ENCODE measurements around the gene MN1.

Gene MN1

DNA sequence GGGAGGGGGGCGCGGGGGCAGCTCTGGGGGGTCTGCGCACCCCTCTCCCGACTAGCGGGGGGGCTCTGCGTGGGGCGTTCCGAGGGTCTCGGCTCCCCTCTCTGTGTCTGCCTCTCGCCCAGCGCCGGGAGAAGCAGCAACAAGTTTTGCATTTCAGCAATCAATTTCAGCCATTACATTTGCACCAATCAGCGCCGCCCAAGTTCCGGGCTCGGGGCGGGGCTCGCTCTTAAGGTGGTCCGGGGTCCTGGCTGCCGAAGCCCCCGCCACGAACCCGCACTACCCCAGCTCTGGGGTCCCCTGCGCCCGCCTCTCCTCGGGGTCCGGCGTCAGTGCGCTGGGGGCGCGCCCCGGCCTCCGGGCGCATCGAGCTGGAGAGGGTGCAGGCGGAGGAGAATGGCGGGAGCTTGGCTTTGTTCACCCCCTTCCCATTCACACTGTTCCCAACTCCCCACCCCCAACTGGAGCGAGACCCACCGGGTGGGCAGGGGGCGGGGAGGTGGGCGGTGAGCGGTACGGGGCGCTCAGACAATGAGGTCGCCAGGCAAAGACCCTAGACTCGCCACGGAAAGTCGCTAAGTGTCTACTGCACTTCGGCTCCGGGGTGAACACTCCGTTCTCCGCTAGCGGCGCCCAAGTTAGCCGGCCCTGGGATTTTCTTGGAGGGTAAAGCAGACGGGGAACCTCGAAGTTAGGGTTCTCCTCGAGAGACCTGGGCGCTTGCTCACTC lies at the start of gene MN1:
Gene MN1, minus strand, starts transcription at position 141 of the 730 bp plus-strand sequence. CDS start 1,213 bp downstream, outside the sequence.
- DNase-seq: peak; percentile 20 to 56

DNA sequence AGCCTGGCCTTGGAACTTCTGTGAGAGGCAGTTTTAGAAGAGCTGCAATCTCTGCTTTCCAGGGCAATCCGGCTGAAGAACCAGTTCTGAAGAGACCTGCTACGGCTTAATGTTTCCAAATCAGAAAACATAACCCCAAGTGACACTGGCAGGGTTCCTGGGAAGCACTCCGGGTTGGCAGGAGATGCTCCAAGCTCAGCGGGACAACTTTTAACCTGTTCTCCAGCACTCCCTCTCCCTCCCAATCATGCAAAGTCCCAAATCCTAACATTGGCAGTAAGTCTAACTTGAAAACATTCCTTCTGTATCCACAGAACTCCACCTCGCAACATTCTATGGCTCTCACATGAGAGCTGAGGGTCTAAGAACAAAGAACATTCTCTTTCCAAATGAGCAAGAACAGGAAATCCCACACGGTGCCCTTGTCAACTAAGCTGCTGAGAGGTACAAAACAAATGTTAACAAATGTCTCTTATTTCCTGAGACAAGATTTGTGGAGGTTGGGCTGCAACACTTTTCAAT lies 48.5 kb upstream of the MN1 start:
- DNase-seq: no peak

DNA sequence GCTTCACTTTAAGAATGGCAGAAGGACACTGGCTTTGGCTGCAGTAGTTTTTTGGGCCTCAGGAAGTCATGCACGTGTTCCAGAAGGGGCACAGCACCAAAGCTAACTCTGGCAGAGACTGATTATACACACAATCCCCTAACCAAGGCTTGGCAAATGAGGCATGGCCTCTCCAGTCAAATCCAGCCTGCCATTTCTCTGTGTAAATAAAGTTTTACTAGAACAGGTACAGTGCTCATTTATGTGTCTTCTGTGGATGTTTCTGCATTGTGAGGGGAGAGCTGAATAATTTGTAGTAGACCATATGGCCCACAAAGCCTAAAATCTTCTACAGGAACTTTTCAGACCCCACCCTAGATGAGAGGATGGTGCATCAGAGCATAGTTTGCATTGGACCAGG lies 46.4 kb upstream of the MN1 start:
- DNase-seq: no peak

DNA sequence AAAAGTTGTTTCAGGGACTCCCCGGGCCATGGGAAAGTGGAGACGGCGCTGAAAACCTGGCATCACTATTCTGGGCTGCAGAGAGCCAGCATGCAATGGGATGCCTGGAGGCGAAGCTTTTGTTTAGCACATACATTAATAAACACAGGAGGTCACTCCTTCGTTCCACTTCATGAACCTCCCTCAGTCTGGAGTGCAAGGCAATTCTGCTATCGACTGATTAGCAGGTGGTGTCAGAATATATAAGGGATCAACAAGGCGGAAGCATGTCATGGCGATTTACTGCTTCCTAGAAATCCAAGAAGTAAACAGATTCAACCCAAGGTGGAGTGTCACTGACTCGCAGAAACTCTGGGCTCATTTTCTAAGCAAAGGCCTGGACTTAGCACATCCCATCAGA lies 45.4 kb upstream of the MN1 start:
- DNase-seq: no peak

DNA sequence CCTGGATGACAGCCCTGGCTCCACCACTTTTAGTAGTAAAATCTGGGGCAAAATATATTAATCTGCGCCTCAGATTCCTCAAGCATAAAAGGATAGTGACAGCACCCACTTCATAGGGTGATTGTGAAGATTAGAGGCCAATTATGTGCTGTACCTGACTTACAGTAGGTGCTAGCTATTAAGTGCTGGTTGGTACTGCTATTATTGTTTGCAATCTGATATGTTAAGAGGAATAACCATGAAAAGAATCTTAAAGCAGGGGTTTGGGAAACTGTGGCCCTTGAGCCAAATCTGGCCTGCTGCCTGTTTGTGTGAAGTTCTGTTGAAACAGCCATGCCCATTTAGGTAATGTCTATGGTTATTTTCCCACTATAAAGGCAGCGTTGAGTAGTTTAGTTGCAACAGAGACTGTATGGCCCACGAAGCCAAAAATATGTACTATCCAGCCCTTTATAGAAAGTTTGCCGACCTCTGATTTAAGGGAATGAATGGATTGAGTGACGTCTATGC lies 44.7 kb upstream of the MN1 start:
- no peak for DNase-seq

DNA sequence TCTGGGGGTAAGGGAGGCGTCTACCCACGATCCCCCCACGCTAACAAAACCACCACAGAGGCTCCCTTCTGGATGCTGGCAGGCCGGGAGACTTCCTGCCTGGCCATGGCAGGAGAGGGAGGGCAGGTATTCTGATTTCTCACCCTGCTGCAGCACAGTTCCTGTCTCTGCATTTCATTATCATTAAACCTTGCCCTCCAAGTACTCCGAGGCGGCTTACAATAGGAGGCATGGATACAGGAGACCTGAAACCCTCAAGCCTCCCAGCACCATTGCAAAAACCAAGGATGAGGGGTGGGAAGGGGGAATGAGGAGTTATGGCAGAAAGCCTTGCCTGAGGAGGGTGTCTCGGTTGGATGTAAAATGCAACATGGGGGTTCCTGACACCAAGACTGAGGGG lies 44.1 kb upstream of the MN1 start:
- no peak for DNase-seq

DNA sequence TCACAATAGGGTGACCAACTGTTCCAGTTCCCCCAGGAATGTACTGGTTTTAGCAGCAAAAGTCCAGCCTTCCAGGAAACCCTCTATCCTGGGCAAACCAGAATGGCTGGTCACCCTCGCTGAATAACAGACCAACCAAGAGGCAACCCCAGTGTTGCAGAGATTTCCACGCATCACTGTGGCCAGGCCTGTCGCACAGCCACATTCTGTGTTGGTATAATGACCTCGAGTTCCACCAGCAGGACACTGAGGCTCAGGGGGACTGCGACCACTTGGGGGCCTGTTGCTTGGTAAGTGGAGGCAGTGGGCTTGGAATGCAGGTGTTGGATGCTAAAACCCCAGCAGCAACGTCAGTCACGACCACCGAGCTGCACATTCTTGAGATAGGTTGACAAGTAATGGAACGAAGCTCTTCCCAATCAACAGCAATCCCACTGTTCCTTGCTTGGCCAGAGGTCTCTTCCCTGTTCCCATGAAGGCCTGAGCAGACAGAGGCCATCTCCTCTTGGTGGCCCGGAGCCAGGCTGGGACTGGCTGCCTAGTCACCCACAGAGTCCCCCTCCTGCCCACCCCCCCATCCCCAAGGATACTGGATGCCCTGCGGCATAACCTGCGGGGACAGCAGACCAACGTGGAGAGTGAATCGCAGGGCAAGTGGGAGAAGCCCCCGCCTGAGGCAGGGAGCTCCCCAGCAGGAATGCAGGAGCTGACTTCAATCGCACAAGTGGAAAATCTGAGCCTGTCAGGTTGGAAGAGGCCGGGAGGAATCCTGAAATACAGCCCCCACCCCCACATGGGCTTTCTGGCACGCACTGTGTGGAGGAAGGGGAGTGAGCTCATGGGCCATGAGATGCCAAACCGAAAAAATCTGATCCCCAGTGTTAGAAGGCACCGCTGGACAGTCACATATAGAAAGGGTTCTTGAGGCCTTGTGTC lies 43.4 kb upstream of the MN1 start:
- DNase-seq: no peak

DNA sequence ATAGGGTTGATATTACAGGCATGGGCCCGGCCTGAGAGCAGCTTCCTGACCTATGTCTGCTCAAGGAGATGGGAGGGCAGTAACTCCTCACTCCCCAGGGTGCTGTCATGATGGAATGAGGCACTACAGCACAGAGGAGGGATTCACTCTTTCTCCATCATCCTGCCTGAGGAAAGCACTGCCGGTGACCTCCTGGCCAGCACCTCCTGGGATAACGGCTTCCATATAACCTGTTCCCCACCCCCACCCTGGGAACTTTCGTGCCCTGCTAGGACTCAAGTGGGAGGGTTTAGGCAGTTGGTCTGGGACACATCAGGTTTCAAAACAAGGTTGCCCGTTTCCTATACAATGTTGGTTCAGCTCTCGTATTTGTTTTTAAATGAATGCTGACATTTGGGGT lies 42.7 kb upstream of the MN1 start:
- DNase-seq: no peak

DNA sequence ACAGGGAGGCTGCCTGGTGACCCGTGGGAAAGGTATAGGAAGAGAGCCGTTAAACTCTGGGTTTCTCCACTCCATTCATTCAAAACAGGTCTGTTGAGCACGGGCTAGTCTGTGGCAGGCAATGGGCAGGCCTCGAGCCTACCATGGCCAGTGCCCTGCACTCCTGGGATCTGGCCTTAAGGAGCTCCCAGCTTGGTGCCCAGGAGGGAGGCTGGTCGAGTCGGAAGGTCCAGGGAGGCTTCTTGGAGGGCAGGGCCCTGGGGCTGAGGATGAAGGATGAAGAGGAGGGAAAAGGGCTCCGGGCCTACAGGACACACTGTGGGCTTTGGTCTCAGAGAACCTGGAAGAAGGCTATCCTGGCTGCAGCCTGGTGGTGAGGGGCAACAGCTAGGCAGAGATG lies 41.9 kb upstream of the MN1 start:
- no peak for DNase-seq

DNA sequence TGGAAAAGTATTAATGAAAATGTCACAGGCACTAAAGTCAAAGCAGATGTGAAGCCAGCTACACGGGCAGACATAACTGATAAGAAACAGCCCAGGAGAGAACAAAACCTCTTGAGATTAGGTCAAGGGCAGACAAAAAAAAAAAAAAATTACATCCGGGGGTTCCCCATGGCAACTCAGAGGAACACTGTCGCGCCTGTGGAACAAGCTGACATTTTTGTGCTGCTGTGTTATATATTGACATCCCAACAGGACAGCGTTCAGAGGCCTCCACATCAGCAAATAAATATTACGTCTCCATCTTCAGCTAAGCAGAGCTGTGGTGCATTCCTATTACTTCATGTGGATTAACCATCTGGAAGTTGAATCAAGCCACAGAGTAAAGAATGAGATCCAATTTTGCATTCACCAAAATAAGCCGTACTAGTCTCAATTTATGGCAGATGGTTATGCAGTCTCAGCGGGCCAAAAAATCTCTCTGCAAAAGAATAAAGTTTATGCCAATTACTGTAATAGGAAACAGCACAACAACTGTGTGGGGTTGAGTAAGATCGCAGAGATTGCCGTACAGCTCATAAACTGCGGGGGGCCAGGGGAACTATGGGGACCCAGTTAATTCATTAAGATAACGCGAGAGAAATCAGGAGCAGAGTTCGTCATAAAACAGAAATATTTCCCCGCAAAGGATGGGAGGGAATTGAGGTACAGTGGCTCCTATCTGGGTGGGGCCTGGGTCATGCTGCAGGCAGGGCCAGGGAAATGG lies 41.3 kb upstream of the MN1 start:
- no peak for DNase-seq

DNA sequence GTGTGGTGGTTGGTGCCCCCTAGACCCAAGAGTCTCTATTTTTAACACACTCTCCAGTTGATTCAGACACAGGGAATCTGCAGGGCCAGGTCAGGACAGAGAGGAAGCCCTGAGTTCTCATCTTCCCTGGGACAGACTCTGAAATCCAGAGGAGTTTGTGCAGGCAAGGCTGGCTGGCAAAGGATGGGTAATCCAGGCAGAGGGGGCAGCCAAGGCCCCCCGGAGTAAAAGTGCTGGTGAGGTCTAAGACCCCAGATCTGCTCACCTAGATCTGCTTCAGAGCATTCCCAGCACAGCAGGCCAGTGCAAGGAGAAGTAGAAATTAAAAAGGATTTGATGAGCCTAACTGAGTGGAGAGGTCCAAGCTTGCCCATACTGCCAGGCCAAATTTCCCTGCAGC lies 40.6 kb upstream of the MN1 start:
- DNase-seq: no peak

DNA sequence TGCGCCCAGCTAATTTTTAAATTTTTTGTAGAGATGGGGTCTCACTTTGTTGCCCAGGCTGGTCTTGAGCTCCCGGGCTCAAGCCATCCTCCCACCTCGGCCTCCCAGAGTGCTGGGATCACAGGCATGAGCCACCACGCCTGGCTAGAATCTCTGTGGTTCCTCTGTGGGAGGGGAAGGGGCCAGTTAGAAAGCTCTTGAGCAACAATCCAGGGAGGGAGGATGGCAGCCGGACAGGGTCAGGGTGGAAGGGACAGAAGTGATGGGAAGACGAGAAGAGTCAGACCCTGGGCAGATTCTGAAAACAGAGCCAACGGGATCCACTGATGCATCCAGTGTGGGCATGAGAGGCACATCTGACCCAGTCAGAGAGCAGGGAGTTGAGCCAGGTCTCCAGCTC lies 38.9 kb upstream of the MN1 start:
- no peak for DNase-seq

DNA sequence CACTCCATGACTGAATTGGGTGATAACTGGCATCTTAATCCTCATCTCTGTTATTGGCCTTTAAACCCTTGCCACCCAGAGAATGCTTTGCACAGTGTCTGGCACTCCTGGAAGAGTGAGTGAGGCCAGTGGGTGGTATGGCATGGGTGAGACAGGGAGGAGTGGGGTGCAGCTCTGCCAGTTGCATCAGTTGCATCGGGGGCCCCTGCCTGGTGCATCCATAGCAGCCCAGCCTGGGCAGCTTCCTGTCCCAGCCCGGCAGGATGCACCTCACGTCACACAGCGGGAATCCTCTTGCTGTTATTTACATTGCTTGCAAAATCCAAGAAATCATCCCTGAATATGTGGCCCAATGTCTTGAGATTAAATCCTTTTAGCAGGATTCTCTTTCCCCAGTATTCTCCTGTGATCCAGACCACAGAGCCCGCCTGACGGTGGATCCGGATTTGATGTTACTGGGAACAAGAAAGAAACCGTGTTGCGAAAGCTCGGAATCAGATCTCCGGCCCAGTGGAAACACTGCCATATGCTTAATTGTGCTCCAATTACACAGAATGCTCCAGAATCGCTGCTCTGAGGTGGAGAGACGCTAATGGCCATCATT lies 37.6 kb upstream of the MN1 start:
- no peak for DNase-seq

DNA sequence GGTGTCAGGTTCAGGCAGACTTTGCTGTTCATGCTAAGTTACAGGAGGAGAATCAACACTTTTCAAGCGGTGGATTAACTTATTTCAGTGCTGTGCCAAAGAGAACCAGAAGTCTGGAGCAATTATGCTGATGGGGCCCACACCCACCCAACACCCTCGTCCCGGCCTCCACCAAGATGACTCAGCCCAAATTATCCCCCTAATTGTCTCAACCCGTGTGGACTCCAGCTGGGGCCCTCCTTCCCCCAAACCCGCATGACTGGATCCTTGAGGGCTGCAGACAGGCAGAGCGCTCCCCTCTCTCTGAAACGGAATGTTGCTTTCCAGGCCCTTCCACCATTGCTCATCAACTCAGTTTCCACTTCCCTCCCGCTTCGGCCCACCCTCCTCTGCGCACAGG lies 34.6 kb upstream of the MN1 start:
- DNase-seq: no peak

DNA sequence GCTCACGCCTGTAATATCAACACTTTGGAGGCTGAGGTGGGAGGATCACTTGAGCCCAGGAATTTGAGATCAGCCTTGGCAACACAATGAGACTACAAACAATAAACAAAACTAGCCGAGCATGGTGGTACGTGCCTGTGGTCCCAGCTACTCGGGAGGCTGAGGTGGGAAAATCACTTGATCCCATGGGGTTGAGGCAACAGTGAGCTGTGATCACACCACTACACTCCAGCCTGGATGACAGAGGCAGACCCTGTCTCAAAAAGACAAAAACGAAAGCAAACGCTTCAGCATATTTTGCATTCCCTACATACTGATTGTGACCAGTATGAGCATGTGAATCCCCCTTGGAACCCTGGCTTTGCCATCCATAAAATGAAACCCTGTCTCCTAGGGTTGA lies 33.9 kb upstream of the MN1 start:
- DNase-seq: no peak

DNA sequence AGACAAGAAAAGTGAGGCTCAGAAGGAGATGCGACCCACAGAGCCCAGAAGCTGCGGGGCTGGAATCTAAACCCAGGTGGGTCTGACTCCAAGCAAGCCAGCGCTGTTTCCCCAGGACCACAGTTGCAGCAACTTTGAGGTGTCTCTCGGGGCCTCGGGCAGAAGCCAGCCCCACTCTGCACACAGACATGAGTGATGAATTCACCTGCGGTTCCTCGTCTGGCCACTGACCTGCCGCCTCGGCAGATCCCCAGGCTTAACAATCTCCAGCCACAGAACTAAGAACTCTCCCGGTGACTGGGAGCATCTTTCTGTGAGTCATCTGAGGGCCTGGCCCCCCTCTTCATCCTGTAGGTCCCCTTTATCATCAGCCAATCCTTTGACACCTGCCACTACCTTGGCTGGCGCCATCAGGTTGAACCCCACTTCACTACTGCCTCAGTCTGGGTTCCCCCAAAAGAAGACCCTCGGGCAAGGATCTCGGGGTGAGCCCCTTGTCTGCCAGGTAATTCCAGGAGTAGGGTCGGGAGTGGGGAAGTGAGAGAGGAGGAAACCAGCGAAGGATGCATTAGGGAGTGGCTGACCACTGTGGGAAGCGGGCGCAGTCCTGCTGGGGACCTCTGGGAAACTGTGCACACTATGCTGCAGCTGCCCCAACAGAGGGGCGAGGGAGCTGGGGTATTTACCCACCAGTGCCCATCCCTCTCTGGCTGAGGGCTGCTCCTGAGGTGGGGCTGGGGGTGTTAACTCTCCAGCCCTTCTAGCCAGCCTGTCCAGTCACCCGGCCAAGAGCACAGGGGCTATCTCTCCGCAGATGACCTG lies 33.0 kb upstream of the MN1 start:
- DNase-seq: no peak

DNA sequence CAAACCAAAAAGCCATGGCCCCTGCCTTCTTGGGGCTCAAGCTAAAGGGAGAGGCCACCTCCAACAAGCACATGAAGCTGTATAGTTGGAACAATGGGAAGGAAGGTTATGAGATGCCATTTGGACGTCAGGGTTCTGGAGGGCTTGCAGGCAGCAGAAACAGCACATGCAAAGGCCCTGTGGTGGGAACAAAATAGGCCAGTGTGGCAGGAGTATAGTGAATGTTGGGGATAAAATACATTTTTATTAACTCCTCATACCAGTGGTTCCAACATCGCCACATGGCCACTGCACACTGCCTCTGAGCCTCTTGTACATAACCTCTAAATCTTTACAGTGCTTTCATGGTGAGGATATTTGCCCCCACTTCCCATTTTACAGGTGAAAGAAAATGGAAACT lies 32.2 kb upstream of the MN1 start:
- no peak for DNase-seq

DNA sequence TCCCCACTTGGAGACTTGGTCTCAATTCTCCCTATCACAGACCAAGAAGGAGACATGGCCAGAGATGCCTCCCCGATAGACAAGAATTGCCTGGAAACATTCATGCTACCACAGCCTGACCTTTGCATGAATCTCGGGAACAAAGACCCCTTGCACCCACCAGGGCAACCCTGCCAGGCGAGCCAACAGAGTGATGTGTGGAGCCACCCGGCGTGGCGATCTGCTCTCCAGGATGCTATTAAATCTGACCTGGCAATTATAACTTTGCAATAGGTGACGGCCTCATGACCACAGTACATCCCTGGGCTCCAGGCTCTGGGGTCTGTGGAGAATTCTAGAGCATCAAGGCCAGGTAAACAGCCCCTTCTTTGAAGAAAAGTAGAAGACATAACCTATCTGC lies 31.1 kb upstream of the MN1 start:
- no peak for DNase-seq

DNA sequence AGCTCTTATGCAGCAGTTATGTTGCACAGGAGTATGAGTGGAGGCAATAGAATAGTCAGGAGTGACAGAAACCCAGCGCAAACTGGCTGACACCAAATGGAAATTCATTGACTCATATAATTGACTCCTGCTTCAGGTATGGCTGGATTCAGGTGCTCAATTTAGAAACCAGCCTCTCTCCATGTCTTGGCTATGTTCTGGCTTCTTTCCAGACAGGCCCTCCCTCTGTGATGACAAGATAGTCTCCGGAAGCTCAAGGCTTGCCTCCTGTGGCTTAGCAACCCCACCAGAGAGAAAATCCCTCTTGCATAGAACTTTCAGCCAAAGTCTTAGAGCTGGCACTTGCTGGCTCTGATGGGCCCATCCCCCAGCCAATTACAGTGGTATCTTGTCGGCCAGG lies 28.1 kb upstream of the MN1 start:
- DNase-seq: no peak

DNA sequence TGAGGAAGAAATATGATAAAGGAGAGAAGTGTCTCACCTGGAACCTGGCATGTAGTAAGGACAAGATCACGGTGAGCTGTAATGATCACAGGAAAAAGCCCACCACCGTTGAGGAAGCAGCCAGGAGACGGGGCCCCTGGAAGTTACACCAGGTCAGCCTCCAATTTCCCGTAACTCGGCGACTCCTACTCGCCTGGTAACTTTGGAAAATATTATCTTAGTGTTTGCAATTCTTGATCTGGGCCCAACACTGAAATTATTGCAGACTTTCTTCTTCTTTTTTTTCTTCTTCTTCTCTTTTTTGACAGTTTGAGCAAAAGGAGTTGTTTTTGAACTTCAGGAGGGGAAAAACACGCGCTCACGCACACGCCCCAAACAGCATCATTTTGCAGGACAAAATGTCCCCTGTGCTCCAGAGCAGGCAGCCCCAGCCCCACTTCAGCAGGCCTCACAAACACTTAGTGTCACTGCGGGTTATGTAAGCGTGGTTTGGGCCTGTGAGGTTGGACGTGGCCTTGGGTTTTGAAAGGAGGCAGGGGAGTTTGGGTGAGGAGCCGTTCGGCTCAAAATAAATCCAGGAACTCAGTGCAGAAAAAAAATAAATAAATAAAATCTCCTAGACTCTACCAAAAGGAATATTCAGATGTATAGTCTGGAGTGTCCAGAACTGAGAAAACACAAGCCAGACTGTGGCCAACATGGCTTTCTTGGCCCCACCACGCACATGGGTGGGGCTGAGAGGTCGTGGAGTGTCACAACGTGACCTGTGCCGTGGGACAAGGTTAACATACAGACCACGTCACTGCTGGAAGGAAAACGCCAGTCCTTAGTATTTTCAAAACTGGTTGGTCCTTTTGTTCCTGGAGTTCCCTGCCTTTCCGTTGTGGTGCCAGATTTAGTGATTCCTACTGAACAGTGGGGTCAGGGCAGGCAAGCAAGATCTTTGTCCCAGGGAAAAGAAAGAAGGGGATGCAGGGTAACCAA lies 26.3 kb upstream of the MN1 start:
- no peak for DNase-seq
